HG03354 (cell line): ENCODE measurements around the gene CIAO3.
A peak's percentile ranks its signal among the peaks of the same experiment; 100 is the strongest.

Experiments
- ATAC-seq: cut with Tn5 transposase; IDR thresholded peaks from one replicate; pipeline ENCODE4 v1.9.1; 2021; ENCODE audit warnings: mild to moderate bottlenecking; ENCODE audit not compliant: unreplicated experiment, poor library complexity, severe bottlenecking

Gene CIAO3

DNA sequence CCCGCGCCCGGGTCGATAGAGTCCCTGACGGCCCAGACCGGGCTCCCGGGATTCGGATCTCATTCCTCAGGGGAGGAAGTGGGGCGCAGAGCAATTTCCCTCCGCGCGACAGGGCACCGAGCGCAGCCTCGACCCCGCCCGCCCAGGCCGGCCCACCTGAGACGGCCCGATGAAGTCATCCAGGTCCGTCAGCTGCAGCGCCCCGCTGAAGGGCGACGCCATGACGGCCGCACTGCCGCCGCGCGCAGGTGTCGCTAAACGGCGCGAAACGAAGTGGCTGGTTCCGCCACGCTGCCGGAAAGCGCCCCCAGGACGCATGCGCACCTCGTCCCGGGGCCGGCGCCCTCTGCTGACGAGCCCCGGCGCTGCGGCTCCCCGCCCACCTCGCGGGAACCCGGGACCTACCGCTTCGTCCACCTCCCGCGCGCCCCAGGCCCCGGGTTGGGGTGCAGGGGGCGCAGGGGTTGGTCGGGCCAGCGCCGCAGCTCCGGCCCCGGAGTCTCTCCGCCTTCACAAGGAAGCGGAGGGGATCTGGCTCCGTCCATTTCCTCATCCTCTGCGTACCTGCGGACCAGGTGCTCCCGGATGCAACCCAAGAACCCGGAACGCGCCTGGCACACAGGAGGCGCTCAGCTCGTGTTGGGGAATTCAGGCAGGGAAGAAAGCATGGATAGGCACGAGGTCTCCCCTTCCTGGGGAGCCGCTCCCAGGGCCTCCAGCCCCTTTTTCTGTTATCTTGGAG lies at the start of gene CIAO3:
CIAO3 (minus strand) TSS at position 234 of the 742 bp plus-strand sequence; CDS start at position 222, 12 bp downstream.
- peak; percentile 81 for ATAC-seq

DNA sequence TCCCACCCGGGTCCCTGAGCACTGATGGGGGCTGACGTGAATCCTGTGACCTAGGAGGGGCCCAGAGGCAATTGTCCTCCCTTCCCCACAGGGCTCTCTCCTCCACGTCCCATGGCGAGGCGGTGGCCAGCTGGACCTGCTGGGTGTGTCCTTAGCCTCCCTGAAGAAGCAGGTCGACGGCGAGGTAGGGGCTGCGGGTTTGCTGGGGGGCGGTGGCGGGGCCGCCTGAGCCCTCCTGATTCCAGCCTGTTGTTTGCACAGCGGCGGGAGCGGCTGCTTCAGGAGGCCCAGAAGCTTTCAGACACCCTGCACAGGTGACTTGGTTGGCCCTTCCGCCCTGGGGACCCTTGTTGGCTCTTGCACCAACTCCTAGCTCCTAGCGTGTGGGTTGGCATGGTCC lies 49.3 kb upstream of the CIAO3 start:
- no peak for ATAC-seq

DNA sequence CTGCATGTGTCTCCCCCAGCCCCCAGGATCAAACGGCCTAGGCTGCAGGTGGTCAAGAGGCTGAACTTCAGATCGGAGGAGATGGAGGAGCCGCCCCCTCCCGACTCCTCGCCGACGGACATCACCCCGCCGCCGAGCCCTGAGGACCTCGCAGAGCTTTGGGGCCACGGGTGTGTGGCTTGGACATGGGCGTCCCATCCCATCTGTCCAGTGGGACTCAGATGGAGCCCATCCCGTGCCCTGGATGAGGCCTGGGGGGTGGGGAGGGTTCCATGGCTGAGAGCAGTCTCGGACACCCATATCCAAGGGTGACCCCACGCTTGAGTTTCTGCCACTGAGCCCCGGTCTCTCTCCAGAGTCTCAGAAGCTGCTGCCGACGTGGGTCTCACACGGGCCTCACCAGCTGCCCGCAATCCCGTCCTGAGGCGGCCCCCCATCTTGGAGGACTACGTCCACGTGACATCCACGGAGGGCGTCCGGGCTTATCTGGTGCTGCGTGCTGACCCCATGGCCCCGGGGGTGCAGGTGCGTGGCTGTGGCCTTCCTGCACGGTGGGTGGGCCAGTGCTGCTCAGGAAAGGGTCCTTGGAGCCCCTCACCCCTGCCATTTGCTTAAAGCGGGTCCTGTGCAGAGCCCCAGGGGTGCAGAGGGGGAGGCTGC lies 48.5 kb upstream of the CIAO3 start:
- no peak for ATAC-seq

DNA sequence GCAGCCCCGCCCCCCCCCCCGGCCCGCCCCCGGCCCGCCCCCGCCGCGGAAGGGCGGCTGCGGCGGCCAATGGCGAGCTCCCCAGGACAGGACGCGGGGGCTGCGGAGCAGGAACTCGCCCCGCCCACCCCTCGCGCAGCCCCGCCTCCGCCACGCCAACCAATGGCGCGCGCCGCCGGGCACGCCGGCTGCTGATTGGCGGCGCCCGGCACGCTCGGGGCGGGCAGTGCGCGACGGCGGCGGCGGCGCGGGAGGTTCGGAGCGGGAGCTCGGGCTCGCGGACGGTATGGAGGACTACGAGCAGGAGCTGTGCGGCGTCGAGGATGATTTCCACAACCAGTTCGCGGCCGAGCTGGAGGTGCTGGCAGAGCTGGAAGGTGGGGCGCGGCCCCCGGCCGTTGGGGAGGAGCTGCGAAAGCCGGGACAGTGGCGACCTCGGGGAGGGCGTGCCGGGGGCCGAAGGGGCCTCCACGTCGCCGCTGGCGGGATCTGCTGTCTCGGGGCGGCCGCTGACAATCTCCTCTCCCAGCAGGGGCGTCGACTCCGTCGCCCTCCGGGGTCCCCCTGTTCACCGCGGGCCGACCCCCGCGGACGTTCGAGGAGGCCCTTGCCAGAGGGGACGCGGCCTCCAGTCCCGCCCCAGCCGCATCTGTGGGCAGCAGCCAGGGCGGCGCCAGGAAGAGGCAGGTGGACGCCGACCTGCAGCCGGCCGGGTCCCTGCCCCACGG lies 47.8 kb upstream of the CIAO3 start, which contains the start of gene CHTF18:
CHTF18 (plus strand) TSS at position 222 of the 728 bp plus-strand sequence; CDS start at position 287, 65 bp downstream.
- peak; percentile 71 for ATAC-seq

DNA sequence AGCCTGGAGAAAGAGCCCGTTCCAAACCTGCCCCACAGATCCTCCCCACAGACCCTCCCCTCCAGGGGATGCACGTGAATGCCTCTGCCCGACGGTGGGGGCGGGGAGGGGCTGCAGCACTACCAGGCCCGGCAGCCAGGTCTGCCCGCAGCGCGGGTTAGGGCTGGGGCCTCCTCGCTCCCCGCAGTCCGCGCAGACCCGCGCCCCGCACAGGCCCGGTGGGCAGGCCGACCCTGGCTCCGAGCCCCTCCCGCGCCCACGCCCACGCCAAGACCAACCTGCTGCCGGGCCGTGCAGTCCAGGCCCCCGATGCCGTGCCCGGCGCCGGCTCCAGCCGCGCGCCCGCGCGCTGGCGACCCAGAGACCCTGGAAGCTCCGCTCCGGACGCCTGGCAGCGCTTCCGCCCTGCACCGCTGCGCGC lies 47.2 kb upstream of the CIAO3 start, which contains the start of gene RPUSD1:
RPUSD1 (minus strand) TSS at position 404 of the 421 bp plus-strand sequence. CDS start 644 bp downstream, outside the sequence.
- ATAC-seq = peak; percentile 30

DNA sequence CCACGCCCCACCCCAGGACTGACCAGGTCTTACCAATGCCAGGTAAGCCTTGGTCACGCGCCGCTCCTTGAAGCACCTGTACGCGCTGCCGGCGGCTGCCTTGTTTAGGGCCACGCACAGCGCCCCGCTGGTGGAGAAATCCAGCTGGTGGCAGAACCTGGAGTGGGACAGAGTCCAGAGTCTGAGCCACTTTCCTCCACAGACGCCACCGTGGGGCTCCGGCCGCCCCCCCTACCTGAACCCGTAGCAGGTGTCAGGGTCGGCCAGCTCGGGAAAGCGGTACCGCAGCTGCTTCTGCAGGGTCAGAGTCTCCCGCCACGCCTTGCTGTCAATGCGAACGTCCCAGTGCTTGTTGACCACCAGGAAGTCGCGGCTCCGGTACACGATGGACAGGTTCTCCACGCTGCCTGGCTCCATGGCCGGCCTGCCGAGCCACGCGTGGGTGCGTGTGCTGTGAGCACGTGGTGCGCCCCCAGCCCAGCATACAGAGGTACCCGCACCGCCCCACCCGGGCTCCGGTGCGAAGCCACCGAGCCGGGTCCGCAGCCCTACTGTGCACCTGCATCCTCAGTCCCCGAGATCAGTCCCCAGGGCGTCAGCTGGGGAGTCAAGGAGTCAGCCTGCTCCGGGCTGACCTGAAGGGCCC lies 46.6 kb upstream of the CIAO3 start:
- no peak for ATAC-seq

DNA sequence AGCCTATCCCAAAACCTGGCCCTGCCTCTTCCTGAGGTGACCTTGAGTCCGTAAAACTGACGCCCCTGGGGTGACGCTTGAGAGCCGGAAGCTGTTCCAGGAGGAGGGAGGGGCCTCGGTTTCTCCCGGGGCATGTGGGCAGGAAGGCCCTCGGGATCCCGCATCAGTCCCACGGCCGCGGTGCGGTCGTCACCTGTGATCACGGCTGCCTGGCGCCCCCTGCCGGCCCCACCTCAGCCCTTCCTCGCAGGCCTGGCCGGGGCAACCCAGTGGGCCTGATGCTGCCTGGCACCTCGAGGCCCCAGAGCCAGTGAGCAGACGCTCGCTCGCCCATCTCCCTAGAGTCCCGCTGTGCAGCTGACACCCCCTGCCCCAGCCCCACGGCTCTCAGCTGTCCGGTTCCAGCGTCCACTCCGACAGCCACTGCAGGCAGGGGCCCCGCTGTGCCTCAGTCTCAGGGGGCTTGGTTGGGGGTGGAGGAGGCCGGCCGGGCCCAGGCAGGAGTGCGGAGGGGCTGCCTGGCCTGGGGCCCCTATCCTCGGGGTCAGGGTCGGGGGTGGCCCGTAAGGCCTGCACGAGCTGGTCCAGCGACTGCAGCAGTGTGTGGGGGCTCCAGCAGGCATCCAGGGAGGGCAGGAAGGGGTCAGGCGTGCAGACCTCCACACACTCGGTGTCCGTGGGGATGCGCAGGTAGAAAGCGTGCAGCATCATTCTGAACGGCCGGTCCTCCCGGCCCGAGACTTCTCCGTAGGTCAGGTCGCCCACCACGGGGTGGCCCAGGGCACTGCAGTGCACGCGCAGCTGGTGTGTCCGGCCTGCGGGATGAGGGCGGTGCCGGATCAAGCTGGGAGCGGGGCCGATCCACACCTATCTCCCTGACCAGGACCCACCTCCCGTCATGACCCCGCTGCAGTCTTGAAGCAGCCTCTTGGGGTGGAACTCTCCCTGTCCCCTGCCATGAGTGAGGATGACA lies 45.1 kb upstream of the CIAO3 start:
- ATAC-seq = no peak

DNA sequence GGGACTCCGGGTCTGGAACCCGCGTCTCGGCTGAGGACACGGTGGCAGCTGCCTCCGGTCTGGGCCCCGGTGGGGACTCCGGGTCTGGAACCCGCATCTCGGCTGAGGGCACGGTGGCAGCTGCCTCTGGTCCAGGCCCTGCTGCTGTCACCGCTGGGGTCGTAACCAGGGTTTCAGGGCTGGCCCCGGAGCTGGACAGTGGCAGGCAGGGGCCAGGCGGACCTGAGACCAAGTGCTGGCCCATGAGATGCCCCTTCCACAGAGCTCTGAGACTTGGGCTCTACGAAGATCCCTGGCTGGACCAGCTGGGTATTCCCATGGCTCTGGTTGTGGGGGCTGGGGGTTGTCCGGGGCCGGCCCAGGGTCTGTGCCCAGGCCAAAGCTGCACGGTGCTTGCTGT lies 43.6 kb upstream of the CIAO3 start:
- no peak for ATAC-seq

DNA sequence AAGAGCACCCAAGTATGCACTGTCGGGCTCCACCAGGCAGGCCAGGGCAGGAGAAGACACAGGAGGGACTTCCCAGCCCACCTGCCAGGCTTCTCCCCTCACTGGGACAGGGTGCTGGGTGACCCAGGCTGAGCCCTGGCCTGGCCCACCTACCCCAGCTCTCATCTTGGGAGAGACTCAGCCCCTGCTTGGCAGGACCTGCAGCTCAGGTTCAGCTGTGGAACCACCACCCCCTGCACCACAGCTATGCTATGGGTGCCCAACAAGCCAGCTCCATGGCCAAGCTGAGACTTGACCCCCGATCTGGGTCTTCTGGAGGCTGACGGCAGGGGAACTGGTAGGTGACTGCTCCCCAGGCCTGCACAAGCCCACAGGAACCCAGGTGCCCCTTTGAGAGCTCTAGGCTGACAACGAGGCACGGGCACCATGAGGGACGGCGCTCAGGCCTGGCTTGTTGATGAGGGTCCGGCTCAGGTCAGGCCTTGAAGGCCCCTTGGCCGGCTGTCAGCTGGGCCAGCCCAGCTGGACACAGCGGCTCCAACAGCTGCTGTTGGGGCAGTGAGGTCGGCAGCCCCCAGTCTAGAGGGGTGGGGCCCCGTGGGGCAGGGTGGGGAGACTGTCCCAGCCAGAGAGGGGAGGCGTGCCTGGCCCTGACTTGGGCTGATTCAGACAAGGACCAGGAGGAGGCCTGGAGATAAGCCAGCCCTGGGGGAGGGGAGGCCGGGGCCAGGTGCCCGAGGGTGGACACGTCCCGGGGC lies 42.8 kb upstream of the CIAO3 start:
- ATAC-seq = no peak

DNA sequence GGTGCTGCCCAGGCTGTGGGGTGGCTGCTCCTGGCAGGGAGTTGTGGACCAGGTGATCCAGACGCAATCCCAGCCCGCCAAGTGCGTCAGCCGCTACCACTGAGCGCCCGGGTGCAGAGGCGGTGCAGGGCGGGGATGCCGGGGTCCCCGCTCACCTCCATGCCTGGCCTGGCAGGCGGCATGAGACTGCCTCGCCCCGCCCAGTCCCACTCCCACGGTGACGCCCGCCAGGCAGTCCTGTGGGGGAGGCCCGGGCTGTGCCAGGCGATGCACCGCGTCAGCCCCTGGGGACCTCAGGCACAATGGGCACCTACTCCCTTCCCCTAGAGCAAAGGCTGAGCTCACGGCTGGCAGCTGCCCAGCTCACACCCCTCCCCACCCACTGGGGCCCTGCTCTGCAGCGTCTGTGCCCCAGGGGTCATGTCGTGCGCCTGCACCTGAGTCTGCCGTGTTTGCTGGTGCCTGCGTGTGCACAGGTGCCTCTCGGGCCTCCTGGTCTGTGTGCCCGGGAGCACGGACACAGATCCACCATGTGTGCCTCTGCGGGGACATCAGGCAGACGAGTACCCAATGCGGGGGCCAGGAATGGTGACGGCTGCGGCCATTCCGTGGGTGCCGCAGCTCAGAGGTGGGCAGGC lies 42.1 kb upstream of the CIAO3 start:
- ATAC-seq = no peak

DNA sequence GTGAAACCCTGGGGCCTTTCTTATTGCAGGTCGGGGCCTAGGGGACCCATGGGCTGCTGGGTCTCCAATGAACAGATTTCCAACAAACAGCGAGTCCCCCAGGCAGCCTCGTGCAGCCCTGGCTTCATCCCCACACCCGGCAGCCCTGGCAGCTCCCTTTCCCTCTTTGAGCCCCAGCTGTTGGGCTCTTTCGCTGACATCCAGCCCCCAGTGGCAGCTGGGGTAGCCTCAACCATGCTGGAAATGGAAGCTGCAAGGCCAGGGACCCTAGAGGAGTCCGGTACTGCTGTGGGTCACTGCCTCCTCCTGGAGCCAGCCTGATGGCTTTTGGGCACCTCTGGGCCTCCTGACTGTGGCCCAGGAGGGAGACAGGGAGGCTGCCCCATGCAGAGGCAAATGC lies 41.5 kb upstream of the CIAO3 start:
- ATAC-seq = no peak

DNA sequence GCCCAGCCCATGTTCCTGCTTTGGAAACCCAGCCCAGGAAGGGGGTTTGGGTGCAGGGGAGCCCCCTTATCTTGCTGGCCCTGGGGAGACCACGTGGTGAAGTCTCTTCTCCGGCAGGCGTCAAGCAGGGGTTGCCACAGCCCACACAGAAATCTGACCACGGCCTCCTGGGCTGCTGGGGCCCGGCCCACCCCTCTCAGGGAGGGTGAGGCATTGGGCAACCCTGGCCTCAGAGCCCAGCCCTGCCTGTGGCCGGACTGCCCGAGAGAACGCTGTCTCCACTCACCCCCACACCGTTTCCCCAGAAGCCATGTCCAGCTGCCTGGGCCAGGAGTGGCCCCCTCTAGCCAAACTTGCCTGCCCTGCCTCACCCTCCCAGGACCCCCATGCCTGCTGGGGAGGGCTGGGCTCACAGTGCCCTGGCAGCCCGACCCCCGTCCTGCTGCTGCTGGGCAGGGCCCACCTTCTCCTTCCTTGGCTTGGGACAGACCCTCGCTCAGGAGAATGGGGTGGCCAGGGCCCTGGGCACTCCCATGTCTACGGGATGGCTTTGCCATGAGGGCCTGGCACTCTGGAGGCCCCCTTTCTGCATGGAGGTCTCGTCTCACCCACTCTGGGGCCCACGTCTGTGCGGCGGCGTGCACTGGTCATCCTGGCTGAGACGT lies 40.7 kb upstream of the CIAO3 start:
- ATAC-seq = no peak

DNA sequence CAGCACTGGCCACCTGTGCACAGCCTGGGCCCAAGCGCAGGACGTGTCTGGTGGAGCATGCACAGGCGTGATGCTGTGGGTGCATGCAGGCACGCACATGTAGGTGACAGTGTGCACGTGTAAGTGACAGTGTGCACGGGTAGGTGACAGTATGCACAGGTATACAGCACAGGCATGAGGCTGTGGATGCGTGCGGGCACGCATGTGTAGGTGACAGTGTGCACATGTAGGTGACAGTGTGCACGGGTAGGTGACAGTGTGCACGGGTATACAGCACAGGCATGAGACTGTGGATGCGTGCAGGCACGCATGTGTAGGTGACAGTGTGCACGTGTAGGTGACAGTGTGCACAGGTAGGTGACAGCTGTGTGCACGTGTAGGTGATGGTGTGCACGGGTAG lies 39.5 kb upstream of the CIAO3 start:
- no peak for ATAC-seq

DNA sequence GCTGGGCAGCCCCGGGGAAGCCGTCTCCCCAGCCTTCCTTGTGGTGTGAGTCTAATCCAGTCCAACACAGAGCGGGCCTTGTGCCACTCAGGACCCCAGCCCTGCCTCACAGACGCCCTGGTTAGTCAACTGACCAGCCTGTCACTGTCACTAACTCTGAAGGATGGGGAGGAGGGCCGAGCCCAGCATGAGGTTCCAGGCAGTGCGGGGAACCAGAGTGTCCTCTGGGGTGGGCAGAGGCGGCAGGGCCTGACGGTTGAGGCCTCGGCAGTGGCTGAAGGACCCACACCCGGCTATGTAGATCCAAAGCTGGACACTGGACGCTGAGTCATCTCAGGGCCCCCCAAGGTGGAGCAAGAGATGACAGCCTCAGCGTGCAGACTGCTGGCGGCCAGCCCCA lies 38.8 kb upstream of the CIAO3 start:
- ATAC-seq = no peak

DNA sequence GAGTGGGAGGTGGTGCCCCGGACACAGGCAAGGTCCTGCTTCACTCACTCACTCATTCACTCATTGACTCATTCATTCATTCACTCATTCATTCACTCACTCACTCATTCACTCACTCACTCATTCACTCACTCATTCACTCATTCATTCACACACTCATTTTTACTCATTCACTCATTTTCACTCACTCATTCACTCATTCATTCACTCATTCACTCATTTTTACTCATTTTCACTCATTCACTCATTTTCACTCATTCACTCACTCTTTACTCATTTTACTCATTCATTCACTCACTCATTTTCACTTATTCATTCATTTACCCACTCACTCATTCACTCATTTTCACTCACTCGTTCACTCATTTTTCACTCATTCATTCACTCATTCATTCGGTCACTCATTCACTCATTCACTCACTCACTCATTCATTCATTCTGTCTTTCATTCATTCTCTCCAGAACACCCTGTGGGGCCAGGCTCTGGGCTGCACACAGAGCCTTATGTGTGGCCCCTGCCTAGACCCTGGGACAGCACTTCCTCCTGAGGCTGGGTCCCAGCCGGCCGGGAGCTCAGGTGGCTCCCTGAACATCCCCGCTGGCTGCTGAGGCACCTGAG lies 38.2 kb upstream of the CIAO3 start:
- no peak for ATAC-seq

DNA sequence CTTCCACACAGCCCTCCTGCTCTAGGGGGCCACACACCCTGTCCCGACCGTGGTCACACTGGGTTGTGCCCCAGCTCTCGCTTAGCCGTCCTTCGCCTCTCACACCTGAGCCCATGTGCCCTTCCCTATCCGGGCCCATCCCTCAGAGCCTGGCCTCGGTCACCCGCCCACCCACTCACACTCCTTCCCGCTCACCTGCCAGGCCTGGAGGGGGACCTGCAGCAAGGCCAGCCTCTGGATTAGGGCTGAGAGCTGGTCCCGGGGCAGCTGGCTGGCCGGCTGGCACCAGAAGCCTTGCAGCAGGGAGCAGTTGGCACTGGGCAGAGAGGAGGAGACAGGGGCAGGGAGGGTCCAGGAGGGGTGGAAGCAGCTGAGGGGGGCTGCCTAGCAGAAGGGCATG lies 37.6 kb upstream of the CIAO3 start:
- no peak for ATAC-seq

DNA sequence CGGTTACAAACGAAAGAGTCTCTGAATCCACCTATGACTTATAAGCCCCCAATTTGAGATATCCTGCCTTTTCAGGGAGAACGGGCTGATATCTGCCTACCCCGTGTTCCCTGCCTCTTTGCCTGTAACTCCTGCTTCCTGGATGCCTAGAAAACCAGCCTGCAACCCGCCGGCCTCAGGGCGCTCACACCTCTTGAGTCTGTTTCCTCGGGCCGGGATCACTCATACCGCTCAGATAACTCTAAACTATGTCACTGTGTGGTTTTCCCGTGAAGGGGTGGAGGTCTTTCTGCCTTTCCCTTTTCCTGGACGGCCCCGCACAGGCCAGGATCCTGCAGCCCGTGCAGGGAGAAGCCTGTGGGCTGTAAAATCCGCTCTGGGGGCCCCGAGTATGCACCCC lies 37.0 kb upstream of the CIAO3 start:
- ATAC-seq = no peak
